AG10803 (cell line): ENCODE measurements around the gene ATXN1.

Experiments
- DNase-seq: peaks from one replicate; pipeline ENCODE4 v3.0.0; 2010; ENCODE audit warnings: low read depth
- H3K4me3 ChIP-seq: 2 replicates; pipeline ENCODE4 v1.5.1; 2011; ENCODE audit warnings: mild to moderate bottlenecking, low read length, control low read depth
- TF ChIP-seq, protein P1 (sequence below): conservative IDR thresholded peaks from 2 replicates; pipeline ENCODE4 v1.5.1; 2011; ENCODE audit warnings: mild to moderate bottlenecking, low read length, control low read depth, inconsistent platforms

The ATXN1 gene

DNA sequence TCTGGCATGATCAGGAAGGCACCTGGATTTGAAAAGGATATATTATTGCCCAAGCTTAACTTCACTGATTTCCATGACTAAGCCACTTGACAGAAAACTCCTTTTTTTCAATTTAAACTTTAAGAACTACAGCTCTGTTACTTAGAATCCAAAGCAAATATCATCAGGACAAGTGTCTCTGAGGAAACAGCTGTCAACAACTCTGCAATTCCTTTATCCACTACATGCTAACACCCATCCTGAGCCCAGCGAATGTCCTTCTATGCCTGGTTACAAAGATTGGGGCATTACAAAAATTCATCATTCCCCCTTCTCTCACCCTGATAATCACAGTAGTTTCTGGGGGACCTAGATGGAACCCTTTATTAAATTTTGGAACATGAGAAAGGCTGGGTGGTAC is 386.1 kb downstream of the ATXN1 start:
- no peak for DNase-seq
- TF ChIP-seq, protein P1, sequence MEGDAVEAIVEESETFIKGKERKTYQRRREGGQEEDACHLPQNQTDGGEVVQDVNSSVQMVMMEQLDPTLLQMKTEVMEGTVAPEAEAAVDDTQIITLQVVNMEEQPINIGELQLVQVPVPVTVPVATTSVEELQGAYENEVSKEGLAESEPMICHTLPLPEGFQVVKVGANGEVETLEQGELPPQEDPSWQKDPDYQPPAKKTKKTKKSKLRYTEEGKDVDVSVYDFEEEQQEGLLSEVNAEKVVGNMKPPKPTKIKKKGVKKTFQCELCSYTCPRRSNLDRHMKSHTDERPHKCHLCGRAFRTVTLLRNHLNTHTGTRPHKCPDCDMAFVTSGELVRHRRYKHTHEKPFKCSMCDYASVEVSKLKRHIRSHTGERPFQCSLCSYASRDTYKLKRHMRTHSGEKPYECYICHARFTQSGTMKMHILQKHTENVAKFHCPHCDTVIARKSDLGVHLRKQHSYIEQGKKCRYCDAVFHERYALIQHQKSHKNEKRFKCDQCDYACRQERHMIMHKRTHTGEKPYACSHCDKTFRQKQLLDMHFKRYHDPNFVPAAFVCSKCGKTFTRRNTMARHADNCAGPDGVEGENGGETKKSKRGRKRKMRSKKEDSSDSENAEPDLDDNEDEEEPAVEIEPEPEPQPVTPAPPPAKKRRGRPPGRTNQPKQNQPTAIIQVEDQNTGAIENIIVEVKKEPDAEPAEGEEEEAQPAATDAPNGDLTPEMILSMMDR = no peak
- no peak overlapping the region for H3K4me3 ChIP-seq

DNA sequence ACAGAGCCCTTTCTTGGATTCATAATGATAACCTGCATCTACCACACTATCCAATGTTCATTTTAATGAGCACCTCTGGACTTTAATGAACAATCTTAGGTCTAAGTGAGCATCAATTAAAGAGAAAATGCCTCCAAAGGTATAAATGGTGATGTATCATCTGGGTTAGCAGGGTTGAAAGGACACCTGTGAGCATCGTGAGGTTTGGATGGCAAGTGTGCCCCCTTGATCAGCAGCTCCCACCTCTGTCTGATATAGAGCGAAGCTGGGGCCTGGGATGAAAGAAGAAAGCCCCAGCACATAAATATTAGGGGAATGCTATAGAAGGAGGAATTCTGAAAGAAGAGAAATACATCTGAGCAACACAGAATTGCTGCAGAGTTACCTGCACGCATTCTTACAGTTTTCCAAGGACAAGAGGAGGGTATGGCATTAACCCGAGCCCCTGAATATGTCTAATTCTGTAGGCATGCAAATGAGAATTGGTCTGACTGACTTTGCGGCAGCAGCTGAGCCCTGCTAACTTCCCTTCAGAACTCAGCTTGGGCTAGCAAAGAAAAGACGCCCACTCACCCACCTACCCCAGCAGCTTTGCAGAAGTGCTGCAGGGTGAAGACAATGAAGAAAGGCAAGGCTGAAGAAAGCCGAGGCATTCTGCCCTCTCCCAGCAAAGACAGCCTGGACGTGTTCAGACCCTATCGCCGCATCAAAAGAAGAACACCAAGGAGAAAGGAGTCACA is 386.6 kb downstream of the ATXN1 start:
- no peak for DNase-seq
- TF ChIP-seq, protein P1 = no peak
- H3K4me3 ChIP-seq = no peak overlapping the region

DNA sequence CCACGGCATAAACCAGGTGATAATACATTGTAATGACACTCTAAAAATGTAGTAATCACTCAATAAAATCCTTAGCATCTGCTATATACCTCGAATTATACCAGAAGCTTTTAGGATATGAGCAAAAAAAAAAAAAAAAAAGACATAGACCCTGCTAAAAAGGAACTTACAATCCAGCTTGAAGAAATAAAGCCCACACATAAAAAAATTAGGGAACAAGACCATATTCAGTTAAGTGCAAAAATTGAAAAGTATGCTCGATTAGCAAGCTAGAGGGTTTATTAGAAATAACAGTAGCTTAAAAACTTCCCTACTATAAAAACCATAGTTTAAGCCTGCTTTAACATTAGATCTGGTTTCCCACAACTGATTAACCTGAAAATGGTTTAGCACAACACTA is 387.2 kb downstream of the ATXN1 start:
- DNase-seq = no peak
- H3K4me3 ChIP-seq = no peak overlapping the region
- TF ChIP-seq, protein P1 = no peak

DNA sequence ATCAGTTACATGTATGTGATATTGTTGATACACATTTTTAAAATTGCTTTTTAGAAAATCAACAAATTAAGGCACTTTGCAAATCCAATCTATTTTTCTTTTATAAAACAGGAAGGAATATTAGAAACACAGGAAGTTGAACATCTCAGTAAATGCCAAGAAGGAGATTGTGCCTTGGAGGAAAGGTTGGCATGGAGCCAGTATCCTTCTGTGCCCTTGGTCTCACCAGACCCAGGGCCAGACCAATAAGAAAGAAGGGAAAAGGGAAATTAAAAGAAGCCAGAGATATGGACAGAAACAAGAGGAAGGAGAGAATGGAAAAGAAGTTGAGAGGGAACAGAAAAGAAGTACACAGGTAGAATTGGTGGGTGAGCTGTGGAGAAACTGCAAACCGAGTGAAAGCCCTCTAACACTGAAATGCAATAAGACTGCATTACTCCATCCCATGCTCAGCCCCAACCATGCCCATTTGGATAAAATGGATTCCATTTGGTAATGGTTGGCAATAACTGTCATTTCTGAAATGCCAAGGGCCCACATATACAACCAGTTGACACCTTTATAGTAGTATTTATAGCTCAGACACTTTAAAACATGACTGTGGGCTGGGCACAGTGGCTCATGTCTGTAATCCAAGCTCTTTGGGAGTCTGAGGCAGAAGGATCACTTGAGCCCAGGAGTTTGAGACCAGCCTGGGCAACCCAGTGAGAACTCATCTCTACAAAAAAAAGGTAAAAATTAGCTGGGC is 389.1 kb downstream of the ATXN1 start:
- TF ChIP-seq, protein P1 = no peak
- peak; percentile 24 for DNase-seq
- no peak overlapping the region for H3K4me3 ChIP-seq

DNA sequence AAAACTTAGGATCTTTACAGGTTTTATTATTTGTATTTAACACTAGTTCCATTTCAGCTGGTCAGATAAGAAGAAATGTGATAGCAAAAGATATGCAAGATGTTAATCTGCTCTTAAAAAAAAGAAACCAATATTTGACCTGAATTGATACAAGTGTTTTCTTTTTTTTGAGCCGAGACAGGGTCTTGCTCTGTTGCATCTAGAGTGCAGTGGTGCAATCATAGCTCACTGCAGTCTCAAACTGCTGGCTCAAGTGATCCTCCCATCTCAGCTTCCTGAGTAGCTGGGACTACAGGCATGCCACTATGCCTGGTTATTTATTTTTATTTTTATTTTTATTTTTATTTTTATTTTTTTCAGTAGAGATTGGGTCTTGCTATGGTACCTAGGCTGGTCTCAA is 389.9 kb downstream of the ATXN1 start:
- no peak overlapping the region for H3K4me3 ChIP-seq
- TF ChIP-seq, protein P1 = no peak
- no peak for DNase-seq

DNA sequence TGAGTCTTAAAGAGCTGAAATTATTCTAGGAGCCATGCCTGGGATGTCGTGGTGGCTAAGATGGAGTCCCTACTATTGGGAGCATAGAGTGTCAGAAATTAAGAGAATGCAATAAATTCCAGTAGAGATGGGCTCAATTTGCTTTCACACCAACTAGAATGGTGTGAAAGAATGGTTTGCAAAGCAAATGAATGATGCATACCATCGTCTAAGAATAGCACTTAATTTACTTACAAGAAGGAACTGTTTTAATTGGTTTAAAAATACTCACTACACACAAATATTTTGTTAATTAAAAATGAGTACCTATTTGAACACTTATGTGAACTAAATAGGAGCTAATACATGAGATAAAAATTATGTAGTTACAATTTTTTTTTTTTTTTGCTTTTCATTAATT is 390.3 kb downstream of the ATXN1 start:
- TF ChIP-seq, protein P1 = no peak
- no peak for DNase-seq
- no peak overlapping the region for H3K4me3 ChIP-seq

DNA sequence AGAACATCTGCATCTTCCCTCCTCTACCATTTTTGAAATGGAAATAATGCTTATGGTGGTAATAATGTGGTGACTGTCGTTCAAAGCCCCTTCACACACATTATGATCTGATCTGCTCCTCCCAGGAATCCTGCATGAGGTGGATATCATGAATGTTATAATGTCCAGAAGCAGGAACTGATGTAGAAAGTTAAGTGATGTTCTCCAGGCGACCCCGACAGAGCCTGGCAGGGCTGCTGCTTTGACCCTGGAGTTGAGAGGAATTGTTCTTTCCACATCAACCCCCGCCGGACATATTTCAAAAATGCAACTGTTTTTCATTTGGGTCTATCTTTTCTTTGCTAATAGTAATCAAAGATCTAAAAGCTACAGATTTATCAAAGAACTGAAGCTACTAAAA is 391.3 kb downstream of the ATXN1 start:
- DNase-seq = no peak
- TF ChIP-seq, protein P1 = no peak
- H3K4me3 ChIP-seq = no peak overlapping the region
